ENCODE results near the gene SH2D6. TPM values are rescaled to one million over a fixed set of nuclear protein-coding genes. Genes with fewer than 3 reads are reported as not detected.
"Not testable (repeated sequence)": the region's sequence is repeated elsewhere in the genome, so short reads cannot be mapped to it uniquely, and the experiment has no call there.

Gene SH2D6
- total and polyA plus RNA-seq, 2 donors = 0.37 TPM; not detected in 1

- no peaks in the 10 kb centered on the region for H3K36me3 ChIP-seq (ENCODE audit: insufficient read depth)
- no peak overlapping the region for H3K4me3 ChIP-seq (ENCODE audit: low read depth, low read length)
- WGBS = 95% methylated on average over 21 of the region's 21 CpGs
- H3K27ac ChIP-seq (ENCODE audit: low read depth) = peak overlapping the region; percentile 38
- no peak for DNase-seq (ENCODE audit: extremely low spot score)
- H3K4me1 ChIP-seq (ENCODE audit: insufficient read depth) = no peaks in the 10 kb centered on the region
These were observed 16.9 kb downstream of the SH2D6 start for GRCh38 chr2:85435220-85435958.

- Histone ChIP-seq H3K27ac (ENCODE audit: low read depth) (peak overlapping the region; percentile 94), H3K4me1 (ENCODE audit: insufficient read depth) (no peaks in the 10 kb centered on the region), H3K36me3 (ENCODE audit: insufficient read depth) (no peaks in the 10 kb centered on the region), H3K4me3 (ENCODE audit: low read depth, low read length) (no peak overlapping the region)
- no peak for DNase-seq (ENCODE audit: extremely low spot score)
- 94% methylated on average over 16 of the region's 16 CpGs for WGBS
These were observed 17.7 kb downstream of the SH2D6 start for GRCh38 chr2:85435981-85436835.

- Histone ChIP-seq H3K4me3 (ENCODE audit: low read depth, low read length) (no peak overlapping the region), H3K4me1 (ENCODE audit: insufficient read depth) (no peaks in the 10 kb centered on the region), H3K36me3 (ENCODE audit: insufficient read depth) (no peaks in the 10 kb centered on the region), H3K27ac (ENCODE audit: low read depth) (peak overlapping the region; percentile 94)
- WGBS = 46% methylated on average over 10 of the region's 10 CpGs
- no peak for DNase-seq (ENCODE audit: extremely low spot score)
These were observed 18.4 kb downstream of the SH2D6 start for GRCh38 chr2:85436836-85437487.

- Histone ChIP-seq H3K36me3 (ENCODE audit: insufficient read depth) (no peaks in the 10 kb centered on the region), H3K4me3 (ENCODE audit: low read depth, low read length) (peak overlapping the region; percentile 29), H3K4me1 (ENCODE audit: insufficient read depth) (no peaks in the 10 kb centered on the region), H3K27ac (ENCODE audit: low read depth) (peak overlapping the region; percentile 94)
- 2% methylated on average over 64 of the region's 64 CpGs for WGBS
- no peak for DNase-seq (ENCODE audit: extremely low spot score)
These were observed 19.1 kb downstream of the SH2D6 start for GRCh38 chr2:85437488-85438200.

GRCh38 chr2:85438201-85439024 lies 19.9 kb downstream of the SH2D6 start:
- Histone ChIP-seq H3K4me3 (ENCODE audit: low read depth, low read length) (peak overlapping the region; percentile 29), H3K27ac (ENCODE audit: low read depth) (peak overlapping the region; percentile 94), H3K4me1 (ENCODE audit: insufficient read depth) (peaks cover 1% of the 10 kb centered on the region), H3K36me3 (ENCODE audit: insufficient read depth) (no peaks in the 10 kb centered on the region)
- 36% methylated on average over 19 of the region's 19 CpGs for WGBS
- DNase-seq (ENCODE audit: extremely low spot score) = no peak

- no peaks in the 10 kb centered on the region for H3K36me3 ChIP-seq (ENCODE audit: insufficient read depth)
- no peak overlapping the region for H3K4me3 ChIP-seq (ENCODE audit: low read depth, low read length)
- no peak overlapping the region for H3K27ac ChIP-seq (ENCODE audit: low read depth)
- H3K4me1 ChIP-seq (ENCODE audit: insufficient read depth) = peaks cover 1% of the 10 kb centered on the region
- 91% methylated on average over 6 of the region's 6 CpGs for WGBS
- DNase-seq (ENCODE audit: extremely low spot score) = no peak
These were observed 20.5 kb downstream of the SH2D6 start for GRCh38 chr2:85439025-85439472.

- H3K4me1 ChIP-seq (ENCODE audit: insufficient read depth); H3K36me3 ChIP-seq (ENCODE audit: insufficient read depth); H3K27ac ChIP-seq (ENCODE audit: low read depth); H3K4me3 ChIP-seq (ENCODE audit: low read depth, low read length); DNase-seq (ENCODE audit: extremely low spot score): not testable (repeated sequence)
- 93% methylated on average over 9 of the region's 9 CpGs for WGBS
These were observed 21.1 kb downstream of the SH2D6 start for GRCh38 chr2:85439569-85439968.

GRCh38 chr2:85439986-85440385 lies 21.5 kb downstream of the SH2D6 start:
- H3K36me3 ChIP-seq (ENCODE audit: insufficient read depth) = no peaks in the 10 kb centered on the region
- peaks cover 1% of the 10 kb centered on the region for H3K4me1 ChIP-seq (ENCODE audit: insufficient read depth)
- H3K4me3 ChIP-seq (ENCODE audit: low read depth, low read length) = no peak overlapping the region
- DNase-seq (ENCODE audit: extremely low spot score) = no peak
- WGBS = 88% methylated on average over 7 of the region's 7 CpGs
- H3K27ac ChIP-seq (ENCODE audit: low read depth) = no peak overlapping the region

- 87% methylated on average over 5 of the region's 5 CpGs for WGBS
- Histone ChIP-seq H3K4me3 (ENCODE audit: low read depth, low read length) (no peak overlapping the region), H3K27ac (ENCODE audit: low read depth) (no peak overlapping the region), H3K36me3 (ENCODE audit: insufficient read depth) (no peaks in the 10 kb centered on the region), H3K4me1 (ENCODE audit: insufficient read depth) (peaks cover 1% of the 10 kb centered on the region)
- DNase-seq (ENCODE audit: extremely low spot score) = no peak
These were observed 22.2 kb downstream of the SH2D6 start for GRCh38 chr2:85440729-85441128.

- Histone ChIP-seq H3K36me3 (ENCODE audit: insufficient read depth) (no peaks in the 10 kb centered on the region), H3K4me1 (ENCODE audit: insufficient read depth) (peaks cover 1% of the 10 kb centered on the region), H3K27ac (ENCODE audit: low read depth) (no peak overlapping the region), H3K4me3 (ENCODE audit: low read depth, low read length) (no peak overlapping the region)
- DNase-seq (ENCODE audit: extremely low spot score) = no peak
- 85% methylated on average over 4 of the region's 4 CpGs for WGBS
These were observed 23.4 kb downstream of the SH2D6 start for GRCh38 chr2:85441864-85442263.

- Histone ChIP-seq H3K36me3 (ENCODE audit: insufficient read depth) (no peaks in the 10 kb centered on the region), H3K4me3 (ENCODE audit: low read depth, low read length) (no peak overlapping the region), H3K4me1 (ENCODE audit: insufficient read depth) (peaks cover 1% of the 10 kb centered on the region), H3K27ac (ENCODE audit: low read depth) (no peak overlapping the region)
- WGBS = 82% methylated on average over 6 of the region's 6 CpGs
- DNase-seq (ENCODE audit: extremely low spot score) = no peak
These were observed 26.2 kb downstream of the SH2D6 start for GRCh38 chr2:85444629-85445172.

Data from urinary bladder (tissue), 4 donors.